B cell (primary cell): ENCODE results near the gene HIBADH.

ENCODE experiments used
- CTCF ChIP-seq: fragments of 200-600 bp; IDR thresholded peaks from one replicate; pipeline ENCODE4 v1.8.0; 2022; ENCODE audit warnings: antibody characterized with exemption, mild to moderate bottlenecking
- EZH2 ChIP-seq: IDR thresholded peaks from 2 replicates; pipeline ENCODE4 v1.6.1; 2012; ENCODE audit warnings: borderline replicate concordance, low read depth, mild to moderate bottlenecking, moderate library complexity, low read length; ENCODE audit not compliant: insufficient read depth, poor library complexity, severe bottlenecking

GRCh38 chr7:27635728-27636127 is 27.0 kb downstream of the HIBADH start:
- TF ChIP-seq EZH2 (no peak), CTCF (no peak)
